22Rv1 (cell line): ENCODE data around the gene SFRP2.

Source experiments
- ZFX ChIP-seq: fragments of 450-650 bp; IDR thresholded peaks from 2 replicates; pipeline ENCODE4 v1.6.1; 2017; ENCODE audit warnings: antibody characterized with exemption, borderline replicate concordance
- TF ChIP-seq, protein P1 (sequence below): fragments of 450-650 bp; IDR thresholded peaks from 2 replicates; pipeline ENCODE4 v1.5.1; 2017; ENCODE audit warnings: mild to moderate bottlenecking

GRCh38 chr4:153731239-153731638, 57.6 kb downstream of the SFRP2 start:
- TF ChIP-seq, protein P1, sequence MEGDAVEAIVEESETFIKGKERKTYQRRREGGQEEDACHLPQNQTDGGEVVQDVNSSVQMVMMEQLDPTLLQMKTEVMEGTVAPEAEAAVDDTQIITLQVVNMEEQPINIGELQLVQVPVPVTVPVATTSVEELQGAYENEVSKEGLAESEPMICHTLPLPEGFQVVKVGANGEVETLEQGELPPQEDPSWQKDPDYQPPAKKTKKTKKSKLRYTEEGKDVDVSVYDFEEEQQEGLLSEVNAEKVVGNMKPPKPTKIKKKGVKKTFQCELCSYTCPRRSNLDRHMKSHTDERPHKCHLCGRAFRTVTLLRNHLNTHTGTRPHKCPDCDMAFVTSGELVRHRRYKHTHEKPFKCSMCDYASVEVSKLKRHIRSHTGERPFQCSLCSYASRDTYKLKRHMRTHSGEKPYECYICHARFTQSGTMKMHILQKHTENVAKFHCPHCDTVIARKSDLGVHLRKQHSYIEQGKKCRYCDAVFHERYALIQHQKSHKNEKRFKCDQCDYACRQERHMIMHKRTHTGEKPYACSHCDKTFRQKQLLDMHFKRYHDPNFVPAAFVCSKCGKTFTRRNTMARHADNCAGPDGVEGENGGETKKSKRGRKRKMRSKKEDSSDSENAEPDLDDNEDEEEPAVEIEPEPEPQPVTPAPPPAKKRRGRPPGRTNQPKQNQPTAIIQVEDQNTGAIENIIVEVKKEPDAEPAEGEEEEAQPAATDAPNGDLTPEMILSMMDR = no peak
- no peak for TF ChIP-seq ZFX
